ENCODE results near the gene DLGAP1. TPM values are rescaled to one million over a fixed set of nuclear protein-coding genes. Genes with fewer than 3 reads are reported as not detected.

DLGAP1 gene
- total RNA-seq, 1 donor from 2014 or later, result 13.6 TPM

DNA sequence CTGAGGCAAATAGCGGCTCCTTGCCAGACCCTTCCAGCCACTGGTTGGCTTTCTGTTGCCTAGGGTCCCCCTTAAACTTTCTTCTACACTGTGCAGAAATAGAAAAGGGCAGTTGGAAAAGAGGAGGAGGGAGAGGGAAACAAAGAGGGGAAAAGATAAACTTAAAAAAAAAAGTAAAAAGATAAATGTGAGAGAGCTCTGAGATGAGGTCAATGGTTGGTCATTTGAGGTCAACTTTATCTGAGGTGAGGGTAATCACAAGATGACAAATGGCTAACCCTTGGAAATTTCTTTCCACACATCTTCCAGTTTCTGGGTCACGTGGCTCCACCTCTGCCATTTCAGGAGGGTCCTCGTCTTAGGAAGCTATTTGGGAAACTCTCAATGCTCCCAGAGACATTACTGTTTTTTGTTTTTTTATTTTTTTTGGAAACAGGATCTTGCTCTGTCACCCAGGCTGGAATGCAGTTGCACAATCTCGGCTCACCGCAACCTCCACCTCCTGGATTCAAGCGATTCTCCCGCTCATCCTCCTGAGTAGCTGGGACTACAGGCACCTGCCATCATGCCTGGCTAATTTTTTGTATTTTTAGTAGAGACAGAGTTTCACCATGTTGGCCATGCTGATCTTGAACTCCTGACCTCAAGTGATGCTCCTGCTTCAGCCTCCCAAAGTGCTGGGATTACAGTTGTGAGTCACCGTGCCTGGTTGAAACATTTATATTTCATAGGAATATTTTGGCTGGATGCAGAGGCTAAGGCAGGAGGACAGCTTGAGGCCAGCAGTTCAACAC is 805.3 kb downstream of the DLGAP1 start:
- Mint-ChIP-seq H3K36me3 (ENCODE audit: unreplicated experiment) (no peaks in the 10 kb centered on the region), H3K27me3 (ENCODE audit: unreplicated experiment) (peaks cover under 1% of the 10 kb centered on the region), H3K4me3 (ENCODE audit: unreplicated experiment) (no peak overlapping the region), H3K9me3 (ENCODE audit: unreplicated experiment) (no peaks in the 10 kb centered on the region), H3K4me1 (ENCODE audit: low read depth, unreplicated experiment) (peaks cover 2% of the 10 kb centered on the region), H3K27ac (ENCODE audit: unreplicated experiment) (no peak overlapping the region)
- no peak for DNase-seq
- no peak for TF ChIP-seq CTCF (IDR thresholded peaks at IDR 0.05; ENCODE audit: partially characterized antibody, unreplicated experiment)

GRCh38 chr18:3649135-3649632 is 805.9 kb downstream of the DLGAP1 start:
- no peaks in the 10 kb centered on the region for H3K36me3 Mint-ChIP-seq (ENCODE audit: unreplicated experiment)
- no peaks in the 10 kb centered on the region for H3K9me3 Mint-ChIP-seq (ENCODE audit: unreplicated experiment)
- H3K27me3 Mint-ChIP-seq (ENCODE audit: unreplicated experiment), result no peaks in the 10 kb centered on the region
- no peak overlapping the region for H3K27ac Mint-ChIP-seq (ENCODE audit: unreplicated experiment)
- H3K4me1 Mint-ChIP-seq (ENCODE audit: low read depth, unreplicated experiment), result peaks cover 2% of the 10 kb centered on the region
- no peak for TF ChIP-seq CTCF (IDR thresholded peaks at IDR 0.05; ENCODE audit: partially characterized antibody, unreplicated experiment)
- no peak for DNase-seq
- H3K4me3 Mint-ChIP-seq (ENCODE audit: unreplicated experiment), result no peak overlapping the region

DNA sequence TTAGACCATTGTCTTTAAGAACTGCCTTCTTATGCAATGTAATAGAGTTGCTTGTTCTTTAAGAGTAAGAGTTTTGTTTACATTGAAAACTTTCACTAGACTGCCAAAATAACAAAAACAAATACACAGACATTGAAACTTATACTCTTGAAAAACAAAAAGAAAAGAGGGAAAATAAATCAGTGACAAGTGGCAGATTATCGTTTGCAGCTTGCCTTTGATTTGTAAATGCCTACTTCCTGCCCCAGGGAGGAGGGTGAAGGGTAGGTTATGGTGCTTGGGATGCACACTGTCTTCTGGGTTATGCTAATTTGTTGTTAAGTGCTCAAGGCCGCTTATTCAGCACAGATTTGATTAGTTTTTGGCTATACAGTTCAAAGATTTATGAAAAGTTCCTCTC is 806.5 kb downstream of the DLGAP1 start:
- no peaks in the 10 kb centered on the region for H3K27me3 Mint-ChIP-seq (ENCODE audit: unreplicated experiment)
- no peak for DNase-seq
- no peaks in the 10 kb centered on the region for H3K9me3 Mint-ChIP-seq (ENCODE audit: unreplicated experiment)
- no peak for TF ChIP-seq CTCF (IDR thresholded peaks at IDR 0.05; ENCODE audit: partially characterized antibody, unreplicated experiment)
- no peaks in the 10 kb centered on the region for H3K36me3 Mint-ChIP-seq (ENCODE audit: unreplicated experiment)
- H3K4me1 Mint-ChIP-seq (ENCODE audit: low read depth, unreplicated experiment), result peaks cover 2% of the 10 kb centered on the region
- no peak overlapping the region for H3K4me3 Mint-ChIP-seq (ENCODE audit: unreplicated experiment)
- no peak overlapping the region for H3K27ac Mint-ChIP-seq (ENCODE audit: unreplicated experiment)

DNA sequence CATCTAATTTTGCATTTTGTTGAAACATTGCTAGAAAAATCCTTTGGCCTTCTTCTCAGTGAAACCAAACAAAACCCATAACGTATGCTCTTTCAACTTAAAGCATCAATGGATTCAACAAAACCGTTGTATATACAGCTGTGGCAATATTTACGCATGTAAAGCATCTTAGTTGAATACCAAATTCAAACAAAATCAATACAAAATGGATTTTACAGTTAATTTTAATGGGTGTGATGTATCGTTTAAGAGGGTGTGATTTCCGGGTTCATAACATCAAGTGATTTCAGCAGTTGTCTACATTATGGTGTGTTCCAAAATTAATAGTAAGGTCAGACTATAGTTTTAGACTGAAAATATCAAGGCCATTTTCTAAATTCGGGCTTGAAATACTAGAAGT is 806.9 kb downstream of the DLGAP1 start:
- H3K27me3 Mint-ChIP-seq (ENCODE audit: unreplicated experiment), result no peaks in the 10 kb centered on the region
- H3K4me1 Mint-ChIP-seq (ENCODE audit: low read depth, unreplicated experiment), result peaks cover 2% of the 10 kb centered on the region
- H3K36me3 Mint-ChIP-seq (ENCODE audit: unreplicated experiment), result no peaks in the 10 kb centered on the region
- no peak overlapping the region for H3K27ac Mint-ChIP-seq (ENCODE audit: unreplicated experiment)
- no peaks in the 10 kb centered on the region for H3K9me3 Mint-ChIP-seq (ENCODE audit: unreplicated experiment)
- no peak overlapping the region for H3K4me3 Mint-ChIP-seq (ENCODE audit: unreplicated experiment)
- no peak for TF ChIP-seq CTCF (IDR thresholded peaks at IDR 0.05; ENCODE audit: partially characterized antibody, unreplicated experiment)
- DNase-seq, result no peak

DNA sequence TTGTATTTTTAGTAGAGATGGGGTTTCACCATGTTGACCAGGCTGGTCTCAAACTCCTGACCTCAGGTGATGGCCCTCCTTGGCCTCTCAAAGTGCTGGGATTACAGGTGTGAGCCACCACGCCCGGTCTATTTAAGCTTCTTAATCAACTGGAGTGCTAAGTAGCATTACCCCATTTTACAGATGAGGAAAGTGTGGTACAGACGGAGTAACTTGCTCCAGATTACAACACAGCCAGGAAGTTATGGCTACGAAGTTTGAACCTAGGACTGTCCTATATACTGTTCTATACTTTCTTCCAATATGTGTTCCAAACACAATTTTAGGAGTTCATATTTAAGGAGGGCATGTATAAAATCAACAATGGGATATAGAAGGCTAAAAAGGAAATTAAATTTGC is 807.5 kb downstream of the DLGAP1 start:
- no peak for DNase-seq
- no peak overlapping the region for H3K4me3 Mint-ChIP-seq (ENCODE audit: unreplicated experiment)
- TF ChIP-seq CTCF (IDR thresholded peaks at IDR 0.05; ENCODE audit: partially characterized antibody, unreplicated experiment), result no peak
- peaks cover 2% of the 10 kb centered on the region for H3K4me1 Mint-ChIP-seq (ENCODE audit: low read depth, unreplicated experiment)
- no peaks in the 10 kb centered on the region for H3K27me3 Mint-ChIP-seq (ENCODE audit: unreplicated experiment)
- H3K36me3 Mint-ChIP-seq (ENCODE audit: unreplicated experiment), result no peaks in the 10 kb centered on the region
- no peak overlapping the region for H3K27ac Mint-ChIP-seq (ENCODE audit: unreplicated experiment)
- no peaks in the 10 kb centered on the region for H3K9me3 Mint-ChIP-seq (ENCODE audit: unreplicated experiment)
